Right cardiac atrium (tissue), 5 donors: ENCODE measurements around the gene CDK14. TPM values are rescaled to one million over a fixed set of nuclear protein-coding genes. Genes with fewer than 3 reads are reported as not detected.

ENCODE experiments used
- ATAC-seq, 2 donors: fragments of 200-7000 bp; cut with Tn5 transposase; one replicate each; pipeline versions ENCODE4 v1.8.0 to v1.9.1; 2020; ENCODE audit warnings: moderate library complexity in 2 of 2, mild to moderate bottlenecking in 1 of 2
- DNase-seq, 3 donors: peaks; one replicate each; pipeline ENCODE4 v3.0.0-alpha.2; 2020
- H3K27ac ChIP-seq: one replicate; pipeline ENCODE4 v1.5.1; 2013; ENCODE audit warnings: mild to moderate bottlenecking, low read length, control low read depth, moderate library complexity
- H3K27me3 ChIP-seq: one replicate; pipeline ENCODE4 v1.6.1; 2013; ENCODE audit not compliant: control insufficient read depth, insufficient read depth
- H3K4me1 ChIP-seq: one replicate; pipeline ENCODE4 v1.6.1; 2013; ENCODE audit warnings: low read length; ENCODE audit not compliant: control insufficient read depth, insufficient read depth
- H3K4me3 ChIP-seq: one replicate; pipeline ENCODE4 v1.5.1; 2013; ENCODE audit warnings: low read length, control low read depth
- H3K9me3 ChIP-seq: one replicate; pipeline ENCODE4 v1.6.1; 2013; ENCODE audit warnings: low read length; ENCODE audit not compliant: control insufficient read depth
- WGBS: extraction: QIAGEN DNeasy Blood & Tissue Kit; methylation state at CpG from one replicate; pipeline ENCODE4 v1.1.7; 2013; 5-methylcytosine and 5-hydroxymethylcytosine counted together
- intact Hi-C, 4 donors: fragments of 100-400 bp; cut with DNase I; formaldehyde crosslinking; loops; one replicate each; pipeline versions ENCODE4 v1.11.0 to v1.14.0; 2022 to 2023
- polyA plus RNA-seq: library from polyadenylated mRNA; stranded (reverse); fragments of 200-250 nt; gene quantifications from one replicate; pipeline ENCODE4 v1.2.3, GENCODE V29; 2013
- total RNA-seq, 4 donors: library from RNA; stranded (reverse); fragmentation: NEBNext Ultra II Directional; extraction: Animal tissue kit (Norgen Biotek cat#: 25700); gene quantifications; one replicate each; pipeline ENCODE4 v1.2.1, GENCODE V29; 2021
- donor health status: healthy with polysubstance abuse.
- donor health status: DM: no; HTN: yes; CAD: no.
- donor health status: DM: no; HTN: no; CAD: no.
- donor health status: DM: no; HTN: yes; CAD: no; lungs with severe emphysema.
- donor health status: DM: yes; HTN: yes; CAD: no.

The CDK14 gene
- total and polyA plus RNA-seq, 5 donors, result 10.7 to 93.1 (median 59.6) TPM

DNA sequence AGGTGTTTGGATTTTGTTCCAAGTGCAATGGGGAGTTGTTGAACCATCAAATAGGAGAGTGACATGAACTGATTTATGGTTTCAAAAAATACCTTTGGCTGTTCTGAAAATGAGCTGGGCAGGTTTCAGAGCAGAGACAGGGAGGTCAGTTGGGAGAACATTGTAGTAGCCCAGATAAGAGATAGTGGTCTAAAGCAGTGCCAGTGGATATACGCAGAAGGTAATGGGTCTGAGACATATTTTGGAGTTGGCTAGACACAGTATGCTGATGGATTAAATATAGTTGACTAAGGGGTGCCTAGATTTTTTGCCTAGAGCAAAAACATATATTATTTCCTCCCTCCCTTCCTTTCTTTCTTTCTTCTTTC lies 21.3 kb upstream of the CDK14 start:
- intact Hi-C loops, result no loop called here
- H3K27ac ChIP-seq, result peak overlapping the region; percentile 63
- ATAC-seq (peak in 1 of 2 donors; percentile 4), DNase-seq (no peak)
- H3K4me3 ChIP-seq, result no peak overlapping the region
- no peaks in the 10 kb centered on the region for H3K9me3 ChIP-seq
- no peaks in the 10 kb centered on the region for H3K27me3 ChIP-seq
- no peaks in the 10 kb centered on the region for H3K4me1 ChIP-seq
- 51% methylated on average over 1 of the region's 1 CpG for WGBS

DNA sequence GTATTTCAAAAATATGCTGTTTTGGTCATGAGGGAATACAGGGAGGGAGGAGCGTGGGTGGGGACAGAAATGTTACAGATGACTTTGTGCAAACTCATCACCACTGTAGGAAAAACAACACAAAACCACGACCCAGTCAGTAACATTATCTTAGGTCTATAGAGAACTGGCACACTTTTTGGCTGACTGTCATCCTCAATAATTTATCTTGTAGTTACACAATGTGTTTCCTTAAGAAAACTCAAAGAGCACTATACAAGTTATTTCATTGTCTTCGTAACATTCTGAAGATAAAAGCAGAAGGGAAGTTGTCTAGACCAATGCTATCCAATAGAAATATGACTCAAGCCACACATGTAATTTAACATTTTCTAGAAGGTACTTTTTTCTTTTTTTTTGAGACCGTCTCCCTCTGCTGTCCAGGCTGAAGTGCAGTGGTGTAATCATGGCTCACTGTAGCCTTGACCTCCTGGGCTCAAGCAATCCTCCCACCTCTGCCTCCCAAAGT lies 16.9 kb upstream of the CDK14 start:
- ATAC-seq, result peak in 1 of 2 donors; percentile 53
- 46% methylated on average over 4 of the region's 4 CpGs for whole genome bisulfite sequencing
- no peak overlapping the region for H3K27ac ChIP-seq
- H3K27me3 ChIP-seq, result no peaks in the 10 kb centered on the region
- no peaks in the 10 kb centered on the region for H3K4me1 ChIP-seq
- DNase-seq, result no peak
- H3K9me3 ChIP-seq, result no peaks in the 10 kb centered on the region
- intact Hi-C loops, result no loop called here
- H3K4me3 ChIP-seq, result no peak overlapping the region

DNA sequence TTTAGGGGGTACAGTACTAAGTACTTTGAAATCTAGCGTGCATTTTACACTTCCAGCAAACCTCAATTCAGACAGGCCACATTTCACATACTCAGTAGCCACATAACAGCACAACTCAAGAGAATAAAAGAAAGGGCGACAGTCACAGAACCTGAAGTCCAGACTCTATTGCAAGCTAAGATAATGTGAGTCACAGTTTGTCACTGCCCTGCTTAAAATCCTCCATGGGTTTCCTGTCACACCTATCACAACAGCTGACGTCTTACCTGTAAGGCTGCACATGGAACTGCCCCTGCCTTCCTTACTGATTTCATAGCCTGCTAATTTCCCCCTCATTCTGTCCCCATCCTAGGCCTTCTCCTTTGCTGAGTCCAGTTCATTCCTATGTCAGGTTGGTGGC lies 16.1 kb upstream of the CDK14 start:
- DNase-seq, result no peak
- WGBS, result 93% methylated on average over 3 of the region's 3 CpGs
- intact Hi-C loops, result no loop called here
- no peak overlapping the region for H3K27ac ChIP-seq
- H3K4me3 ChIP-seq, result no peak overlapping the region
- H3K9me3 ChIP-seq, result no peaks in the 10 kb centered on the region
- H3K4me1 ChIP-seq, result no peaks in the 10 kb centered on the region
- no peaks in the 10 kb centered on the region for H3K27me3 ChIP-seq
- ATAC-seq, result no peak

DNA sequence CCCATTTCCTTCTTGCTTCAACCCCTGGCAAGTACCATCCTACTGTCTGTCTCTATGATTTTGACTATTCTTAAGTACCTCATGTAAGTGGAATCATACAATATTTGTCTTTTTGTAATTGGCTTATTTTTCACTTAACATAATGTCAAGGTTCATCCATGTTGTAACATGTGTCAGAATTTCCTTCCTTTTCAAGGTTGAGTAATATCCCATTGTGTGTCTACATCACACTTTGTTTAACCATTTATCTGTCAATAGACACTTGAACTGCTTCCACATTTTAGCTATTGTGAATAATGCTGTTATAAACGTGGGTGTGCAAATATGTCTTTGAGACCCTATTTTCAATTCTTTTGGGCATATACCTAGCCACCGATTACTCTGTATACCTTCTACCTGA lies 14.0 kb upstream of the CDK14 start:
- Histone ChIP-seq H3K4me3 (no peak overlapping the region), H3K4me1 (no peaks in the 10 kb centered on the region), H3K27me3 (no peaks in the 10 kb centered on the region), H3K9me3 (no peaks in the 10 kb centered on the region), H3K27ac (no peak overlapping the region)
- WGBS, result 77% methylated on average over 2 of the region's 2 CpGs
- intact Hi-C loops, result no loop called here
- no peak for DNase-seq
- ATAC-seq, result no peak

DNA sequence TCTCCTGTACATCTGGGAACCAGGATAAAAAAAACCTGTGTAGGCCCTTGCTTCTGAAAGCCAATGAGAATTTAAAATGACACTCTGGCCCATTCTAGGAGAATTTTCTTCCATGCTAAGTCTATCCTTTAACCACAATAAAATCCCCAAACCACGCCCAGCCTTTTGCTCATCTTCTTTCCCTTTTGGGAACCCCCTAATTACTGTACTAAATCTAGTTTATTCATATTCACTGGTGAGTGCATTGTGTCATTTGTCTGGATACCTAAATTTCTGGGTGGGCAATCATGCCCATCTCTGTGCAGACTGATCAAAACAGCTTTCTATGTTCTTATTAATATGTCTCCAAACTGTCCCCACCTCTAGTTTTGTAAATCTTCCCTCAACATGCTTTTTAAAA lies 11.7 kb upstream of the CDK14 start:
- Histone ChIP-seq H3K27ac (no peak overlapping the region), H3K4me3 (no peak overlapping the region), H3K9me3 (no peaks in the 10 kb centered on the region), H3K27me3 (no peaks in the 10 kb centered on the region), H3K4me1 (no peaks in the 10 kb centered on the region)
- intact Hi-C loops, result no loop called here
- ATAC-seq (no peak), DNase-seq (no peak)
- WGBS, result 92% methylated on average over 1 of the region's 1 CpG

DNA sequence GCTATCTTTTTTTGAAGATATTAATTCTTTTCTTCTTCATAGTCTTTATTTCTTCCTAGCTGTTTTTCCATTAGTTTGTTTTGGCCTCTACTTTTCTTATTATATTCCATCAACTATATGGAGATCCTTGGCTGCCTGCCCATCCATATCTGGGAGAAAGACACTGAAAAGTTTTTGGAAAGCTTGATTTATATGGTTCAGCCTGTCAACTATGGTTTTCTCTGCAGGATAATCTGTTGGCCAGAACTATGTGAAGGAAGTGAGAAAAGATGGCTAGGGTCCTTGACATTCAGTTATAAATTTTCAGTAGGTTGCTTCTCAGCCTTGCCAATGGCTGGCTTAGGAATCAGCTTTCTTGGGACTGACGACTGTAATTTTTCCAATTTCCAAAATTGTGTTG lies 10.0 kb upstream of the CDK14 start:
- no peak overlapping the region for H3K4me3 ChIP-seq
- H3K9me3 ChIP-seq, result no peaks in the 10 kb centered on the region
- intact Hi-C loops, result no loop called here
- no peak overlapping the region for H3K27ac ChIP-seq
- 53% methylated on average over 1 of the region's 1 CpG for WGBS
- DNase-seq (no peak), ATAC-seq (no peak)
- H3K27me3 ChIP-seq, result no peaks in the 10 kb centered on the region
- H3K4me1 ChIP-seq, result no peaks in the 10 kb centered on the region

DNA sequence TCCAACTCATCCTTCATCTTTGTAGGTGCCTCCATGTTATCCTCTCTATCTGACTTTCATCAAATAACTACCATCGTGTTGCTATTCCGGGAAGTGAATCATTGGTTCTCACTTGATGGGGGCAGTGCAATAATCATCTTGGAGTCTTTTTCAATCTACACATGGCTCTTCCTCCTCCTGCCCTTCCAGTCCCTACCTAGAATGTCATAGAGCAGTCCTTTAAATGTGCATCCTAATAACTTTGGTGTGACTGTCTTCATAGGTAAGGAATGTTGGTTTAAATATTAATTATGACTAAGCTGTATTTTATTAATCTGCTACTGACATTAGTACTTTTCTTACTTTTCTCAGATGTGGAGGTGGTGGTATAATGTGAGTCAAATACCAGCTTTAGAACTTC lies 8.4 kb upstream of the CDK14 start:
- ATAC-seq, result no peak
- 89% methylated on average over 2 of the region's 2 CpGs for WGBS

DNA sequence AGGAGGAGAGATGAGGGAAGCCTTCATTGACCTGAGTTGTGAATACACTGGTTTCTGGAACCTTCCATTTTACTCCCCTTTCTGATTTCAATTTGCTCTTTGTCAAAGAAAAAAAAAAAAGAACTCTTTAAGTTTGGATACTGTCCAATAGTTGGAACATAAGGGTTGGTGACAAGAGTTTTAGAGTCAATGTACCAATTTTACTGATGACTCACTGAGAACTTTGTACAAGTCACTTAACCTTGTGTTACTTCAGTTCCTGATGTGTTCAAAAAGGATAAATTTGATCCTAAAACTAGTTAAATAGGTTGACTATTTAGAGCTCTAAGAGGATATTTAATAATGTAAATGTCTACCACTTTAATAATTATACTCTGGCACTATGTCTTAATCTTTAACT lies 4.1 kb upstream of the CDK14 start:
- Histone ChIP-seq H3K4me1 (peaks cover 2% of the 10 kb centered on the region), H3K27ac (no peak overlapping the region), H3K4me3 (no peak overlapping the region), H3K27me3 (no peaks in the 10 kb centered on the region), H3K9me3 (no peaks in the 10 kb centered on the region)
- intact Hi-C loops, result no loop called here
- DNase-seq (no peak), ATAC-seq (no peak)

More for the DNA sequence above, 8.4 kb upstream of the CDK14 start:
- no peaks in the 10 kb centered on the region for H3K4me1 ChIP-seq
- no peaks in the 10 kb centered on the region for H3K9me3 ChIP-seq
- no peak for DNase-seq
- H3K27me3 ChIP-seq, result no peaks in the 10 kb centered on the region
- H3K4me3 ChIP-seq, result no peak overlapping the region
- intact Hi-C loops, result no loop called here
- no peak overlapping the region for H3K27ac ChIP-seq

DNA sequence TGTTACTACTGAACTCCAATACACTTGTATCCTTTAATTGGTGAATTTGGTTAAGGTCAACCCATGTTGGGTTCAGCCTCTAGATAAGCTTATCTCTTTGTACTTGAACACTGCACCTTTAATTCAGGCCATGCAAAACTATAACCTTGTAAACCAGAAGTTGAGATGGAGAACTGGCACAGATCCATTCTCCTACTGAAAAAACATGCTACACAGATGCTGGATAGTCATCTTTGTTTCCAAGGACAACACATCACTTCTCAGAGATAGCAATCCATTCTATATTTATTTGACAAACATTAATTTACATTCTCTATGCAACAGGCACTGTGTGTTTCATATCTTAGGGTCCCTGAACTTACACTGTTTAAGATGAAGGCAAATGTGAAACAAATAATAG lies 2.9 kb upstream of the CDK14 start:
- DNase-seq, result no peak
- H3K9me3 ChIP-seq, result no peaks in the 10 kb centered on the region
- no peak overlapping the region for H3K4me3 ChIP-seq
- intact Hi-C loops, result no loop called here
- H3K27me3 ChIP-seq, result no peaks in the 10 kb centered on the region
- no peak for ATAC-seq
- H3K27ac ChIP-seq, result no peak overlapping the region
- H3K4me1 ChIP-seq, result peaks cover 2% of the 10 kb centered on the region

DNA sequence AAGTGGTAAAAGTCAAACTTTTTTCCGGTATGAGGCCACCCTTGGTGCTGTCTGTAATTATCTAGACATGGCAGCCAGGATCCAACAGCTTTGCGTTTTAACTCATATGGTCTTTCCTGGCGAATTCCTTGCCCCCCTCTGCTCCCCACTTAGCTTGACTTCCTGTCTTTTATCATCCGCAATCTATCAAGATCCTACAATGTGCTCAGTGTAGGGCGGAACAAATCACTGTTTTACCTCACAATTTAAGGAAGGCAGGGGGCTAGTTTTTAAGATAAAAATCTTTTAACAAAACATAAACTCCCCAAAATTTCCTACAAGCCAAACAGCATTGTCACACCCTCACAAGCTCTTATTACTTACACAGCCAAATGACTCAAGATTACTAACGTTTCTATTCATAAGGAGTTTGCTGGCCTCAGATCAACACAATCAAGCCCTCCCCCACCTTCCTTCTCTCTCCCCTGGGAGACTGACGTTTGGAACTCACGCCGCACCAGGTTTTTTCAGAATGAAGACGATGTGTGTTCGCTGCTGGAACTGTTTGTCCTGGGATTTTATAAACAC lies 1.3 kb upstream of the CDK14 start:
- DNase-seq, result peak; percentile 39 to 66 (median 49)
- peak; percentile 23 to 77 for ATAC-seq
- Histone ChIP-seq H3K27me3 (no peaks in the 10 kb centered on the region), H3K9me3 (no peaks in the 10 kb centered on the region), H3K27ac (peak overlapping the region; percentile 28), H3K4me3 (peak overlapping the region; percentile 92), H3K4me1 (peaks cover 2% of the 10 kb centered on the region)
- intact Hi-C loops, result no loop called here
- WGBS, result 26% methylated on average over 11 of the region's 11 CpGs

DNA sequence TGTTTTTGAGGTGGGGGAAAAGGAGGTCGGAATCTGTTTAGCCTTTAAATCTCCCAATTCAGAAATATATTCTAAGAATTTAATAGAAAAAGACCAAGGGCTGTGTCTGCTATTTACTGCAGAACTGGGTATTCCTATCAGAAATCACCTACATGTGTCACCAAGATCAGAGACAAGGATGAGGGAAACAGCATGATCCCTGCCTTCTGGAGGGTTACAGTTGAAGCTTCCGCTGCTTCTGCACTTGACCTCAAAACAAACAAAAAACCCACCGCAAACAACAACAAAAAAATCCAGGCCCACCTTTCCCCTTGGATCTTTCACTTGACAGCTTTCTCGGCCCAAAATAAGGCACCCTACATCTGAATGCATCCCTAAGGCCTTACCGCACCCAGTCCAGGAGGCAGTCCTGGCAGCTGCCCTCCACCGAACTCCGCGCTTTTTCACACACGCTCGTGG lies 750 bp upstream of the CDK14 start:
- no peaks in the 10 kb centered on the region for H3K27me3 ChIP-seq
- H3K9me3 ChIP-seq, result no peaks in the 10 kb centered on the region
- DNase-seq, result no peak
- H3K4me3 ChIP-seq, result peak overlapping the region; percentile 92
- intact Hi-C loops, result no loop called here
- peak overlapping the region; percentile 78 for H3K27ac ChIP-seq
- ATAC-seq, result no peak
- 10% methylated on average over 10 of the region's 10 CpGs for WGBS
- H3K4me1 ChIP-seq, result peaks cover 2% of the 10 kb centered on the region
